Measurements from ENCODE around the gene CACNB4. TPM values are rescaled to one million over a fixed set of nuclear protein-coding genes. Genes with fewer than 3 reads are reported as not detected.

Gene CACNB4
- polyA plus RNA-seq, 1 of the 3 experiments (the other 2 are of a cell fraction), result 0.18 TPM

GRCh38 chr2:152025678-152026287 is 73.1 kb downstream of the CACNB4 start:
- Histone ChIP-seq H3K79me2 (ENCODE audit: insufficient read depth) (no peaks in the 10 kb centered on the region), H3K4me1 (ENCODE audit: control insufficient read depth in 1 of 2, insufficient read depth in 2 of 2, low read depth in 1 of 2, low read length in 1 of 2) (no peaks in the 10 kb centered on the region), H3K4me3 (ENCODE audit: low read depth in 2 of 2, low read length in 1 of 2) (peak overlapping the region; percentile 35 to 59), H3K9ac (no peak overlapping the region), H3F3A (replicated peaks; ENCODE audit: insufficient read depth) (no peaks in the 10 kb centered on the region), H3K27me3 (ENCODE audit: insufficient read depth) (no peaks in the 10 kb centered on the region), H3K9me2 (no peaks in the 10 kb centered on the region), H3K9me3 (no peaks in the 10 kb centered on the region), H3K4me2 (peak overlapping the region; percentile 41), H4K20me1 (ENCODE audit: insufficient read depth) (no peaks in the 10 kb centered on the region), H3K36me3 (replicated peaks in 1 of 2; ENCODE audit: control insufficient read depth in 1 of 2, insufficient read depth in 2 of 2, low read length in 1 of 2) (no peaks in the 10 kb centered on the region), H2AFZ (ENCODE audit: low read depth) (peak overlapping the region; percentile 53; the same call in 1 of the 2 replicates), H3K27ac (ENCODE audit: low read depth in 2 of 2, low read length in 1 of 2) (no peak overlapping the region)
- ChIA-PET POLR2A (interaction anchor here (0.6 kb wide), 1 partner anchor 20 kb away, joined by 3 read pairs; no protein-coding TSS in a partner anchor), CTCF (interaction anchor here (0.5 to 3.9 kb wide), 109 partner anchors 8 to 702 kb away, joined by 3 to 93 read pairs (median 4); partner anchors contain the start of genes ARL5A, CACNB4, NEB and STAM2)
- TF ChIP-seq MXI1 (IDR thresholded peaks at IDR 0.05; ENCODE audit: low read depth, low read length) (no peak), CTCF (IDR thresholded peaks at IDR 0.05) (peak; percentile 100), YY1 (IDR thresholded peaks at IDR 0.05; ENCODE audit: low read depth) (no peak), REST (IDR thresholded peaks at IDR 0.05; ENCODE audit: low read depth, low read length) (no peak), RAD21 (IDR thresholded peaks at IDR 0.05; ENCODE audit: low read length) (peak; percentile 59), ELF1 (IDR thresholded peaks at IDR 0.05) (no peak), EP300 (IDR thresholded peaks at IDR 0.05; ENCODE audit: borderline replicate concordance in 1 of 2, low read depth in 1 of 2, low read length in 1 of 2) (no peak), CHD2 (IDR thresholded peaks at IDR 0.05; ENCODE audit: low read length, partially characterized antibody) (no peak), SMC3 (IDR thresholded peaks at IDR 0.05; ENCODE audit: low read depth, low read length) (peak; percentile 40)
- 22% methylated on average over 14 of the region's 15 CpGs for WGBS (ENCODE audit: low lambda C conversion rate)
- peak; percentile 72 for DNase-seq

GRCh38 chr2:152024477-152024876 is 74.4 kb downstream of the CACNB4 start:
- ChIA-PET CTCF (interaction anchor here (0.7 to 3.9 kb wide), 31 partner anchors 12 to 611 kb away, joined by 3 to 93 read pairs (median 6); partner anchors contain the start of genes ARL5A and STAM2), POLR2A (no interaction called here)
- H3K27me3 ChIP-seq (ENCODE audit: insufficient read depth), result no peaks in the 10 kb centered on the region; the same call in 1 of the 2 replicates
- TF ChIP-seq RXRA (IDR thresholded peaks at IDR 0.05; ENCODE audit: borderline replicate concordance, low read depth) (no peak), TCF12 (IDR thresholded peaks at IDR 0.05) (no peak), FOXM1 (IDR thresholded peaks at IDR 0.05; ENCODE audit: low read depth) (no peak), FOXJ3 (CRISPR knock-in tag; IDR thresholded peaks at IDR 0.05) (no peak), RFX5 (IDR thresholded peaks at IDR 0.05; ENCODE audit: low read length) (no peak), TEAD4 (IDR thresholded peaks at IDR 0.05; ENCODE audit: borderline replicate concordance, insufficient read depth) (no peak), RAD21 (IDR thresholded peaks at IDR 0.05; ENCODE audit: low read length) (no peak), MEF2A (IDR thresholded peaks at IDR 0.05; ENCODE audit: borderline replicate concordance, low read depth) (no peak), USF1 (IDR thresholded peaks at IDR 0.05; ENCODE audit: borderline replicate concordance, low read depth) (no peak), FOSL2 (IDR thresholded peaks at IDR 0.05; ENCODE audit: borderline replicate concordance, low read depth) (no peak), PBX3 (IDR thresholded peaks at IDR 0.05) (no peak), SIN3A (IDR thresholded peaks at IDR 0.05; ENCODE audit: borderline replicate concordance, low read depth, low read length) (no peak), EP300 (IDR thresholded peaks at IDR 0.05; ENCODE audit: borderline replicate concordance in 1 of 2, low read depth in 1 of 2, low read length in 1 of 2) (no peak), GABPA (IDR thresholded peaks at IDR 0.05; ENCODE audit: low read depth) (no peak)
- H3K36me3 ChIP-seq (replicated peaks in 1 of 2; ENCODE audit: control insufficient read depth in 1 of 2, insufficient read depth in 2 of 2, low read length in 1 of 2), result no peaks in the 10 kb centered on the region
- 71% methylated on average over 1 of the region's 2 CpGs for WGBS (ENCODE audit: low lambda C conversion rate)
- H3K27ac ChIP-seq (ENCODE audit: low read depth in 2 of 2, low read length in 1 of 2), result no peak overlapping the region
- no peaks in the 10 kb centered on the region for H3K9me3 ChIP-seq
- no peak overlapping the region for H3K9ac ChIP-seq
- H3K4me3 ChIP-seq (ENCODE audit: low read depth in 2 of 2, low read length in 1 of 2), result no peak overlapping the region
- no peaks in the 10 kb centered on the region for H4K20me1 ChIP-seq (ENCODE audit: insufficient read depth)
- H3K4me2 ChIP-seq, result no peak overlapping the region
- no peak for DNase-seq
- no peaks in the 10 kb centered on the region for H3K4me1 ChIP-seq (ENCODE audit: control insufficient read depth in 1 of 2, insufficient read depth in 2 of 2, low read depth in 1 of 2, low read length in 1 of 2)
- no peak overlapping the region for H2AFZ ChIP-seq (ENCODE audit: low read depth)
- H3K9me2 ChIP-seq, result no peaks in the 10 kb centered on the region
- H3F3A ChIP-seq (replicated peaks; ENCODE audit: insufficient read depth), result no peaks in the 10 kb centered on the region
- no peaks in the 10 kb centered on the region for H3K79me2 ChIP-seq (ENCODE audit: insufficient read depth)

Measured in SK-N-SH (cell line).